Activated B cell treated with CpG ODN at 0.5 μM for 24 hours (primary cell): Measurements from ENCODE around the gene CYSRT1. TPM values are rescaled to one million over a fixed set of nuclear protein-coding genes. Genes with fewer than 3 reads are reported as not detected.

ENCODE experiments used
- ATAC-seq: fragments of 200-7000 bp; cut with Tn5 transposase; one replicate; pipeline ENCODE4 v1.10.0; 2021; ENCODE audit warnings: low read depth, mild to moderate bottlenecking, moderate library complexity
- CTCF ChIA-PET: fragments of 350-600 bp; sonication (Branson Sonifier 250); formaldehyde crosslinking; loops from one replicate; lab custom pipeline; 2021; ENCODE audit warnings: antibody characterized with exemption; lab: Charles Lee
- POLR2A ChIA-PET: fragments of 350-600 bp; sonication (Branson Sonifier 250); formaldehyde crosslinking; loops from one replicate; lab custom pipeline; 2021; ENCODE audit warnings: antibody characterized with exemption; lab: Charles Lee
- DNase-seq: peaks from one replicate; pipeline ENCODE4 v3.0.0; 2022
- H3K27ac Mint-ChIP-seq: one replicate; pipeline ENCODE4 v1.8.0; 2020; ENCODE audit warnings: mixed read lengths
- H3K27me3 Mint-ChIP-seq: one replicate; pipeline ENCODE4 v1.8.0; 2021; ENCODE audit warnings: mixed read lengths
- H3K36me3 Mint-ChIP-seq: one replicate; pipeline ENCODE4 v1.8.0; 2021; ENCODE audit warnings: low read depth, mixed read lengths
- H3K4me1 Mint-ChIP-seq: one replicate; pipeline ENCODE4 v1.8.0; 2021; ENCODE audit warnings: mixed read lengths
- H3K4me3 Mint-ChIP-seq: one replicate; pipeline ENCODE4 v1.8.0; 2020; ENCODE audit warnings: mild to moderate bottlenecking, mixed read lengths
- H3K9me3 Mint-ChIP-seq: one replicate; pipeline ENCODE4 v1.8.0; 2020; ENCODE audit warnings: mixed read lengths
- intact Hi-C: fragments of 100-400 bp; cut with micrococcal nuclease; formaldehyde crosslinking; loops from one replicate; pipeline ENCODE4 v1.15.1; 2024
- total RNA-seq: library from RNA; stranded (reverse); gene quantifications from 2 replicates; pipeline ENCODE4 v1.2.3, GENCODE V29; 2022
- TF ChIP-seq, protein P1 (sequence below): fragments of 200-600 bp; IDR thresholded peaks from one replicate; pipeline ENCODE4 v1.8.0; 2022; ENCODE audit warnings: antibody characterized with exemption, mild to moderate bottlenecking

Gene CYSRT1
- total RNA-seq, 1 donor from 2014 or later: 0.53 TPM

DNA sequence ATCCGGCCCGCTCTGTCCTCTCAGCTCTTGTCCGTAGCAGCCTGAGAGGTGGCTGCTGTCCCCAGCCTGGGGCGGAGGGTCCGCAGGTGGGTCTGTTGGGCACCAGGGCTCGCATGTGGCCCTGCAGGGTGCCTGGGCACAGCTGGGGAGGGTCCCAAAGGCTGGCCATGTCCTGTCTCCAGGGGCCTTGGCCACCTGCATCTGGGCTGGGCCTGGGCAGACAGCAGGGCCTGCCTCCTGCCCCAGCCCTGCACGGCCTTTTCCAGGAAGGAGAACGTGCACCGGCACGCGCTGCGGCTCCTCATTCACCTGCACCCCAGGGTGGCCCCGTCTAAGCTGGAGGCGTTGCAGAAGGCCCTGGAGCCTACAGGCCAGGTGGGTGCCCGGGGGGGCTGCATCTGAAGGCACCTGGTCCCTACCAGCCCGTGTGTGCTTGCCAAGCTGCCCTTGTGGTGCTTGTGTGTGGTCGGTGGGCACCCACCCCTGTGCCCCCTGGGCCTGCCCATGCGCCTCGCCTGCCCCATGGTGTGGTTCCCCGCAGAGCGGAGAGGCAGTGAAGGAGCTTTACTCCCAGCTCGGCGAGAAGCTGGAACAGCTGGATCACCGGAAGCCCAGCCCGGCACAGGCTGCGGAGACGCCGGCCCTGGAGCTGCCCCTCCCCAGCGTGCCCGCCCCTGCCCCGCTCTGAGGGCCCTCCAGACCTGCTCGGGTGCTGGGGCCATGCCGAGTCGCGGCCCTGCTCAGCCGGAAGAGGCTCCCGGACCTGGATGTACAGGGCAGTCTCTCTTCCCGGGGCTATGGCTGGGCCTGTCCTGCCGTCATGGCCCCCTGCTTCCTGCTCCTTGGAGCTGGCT, 47.5 kb downstream of the CYSRT1 start:
- H3K27ac Mint-ChIP-seq: no peak overlapping the region
- intact Hi-C loops: no loop called here
- H3K4me1 Mint-ChIP-seq: peaks cover 65% of the 10 kb centered on the region
- no peaks in the 10 kb centered on the region for H3K9me3 Mint-ChIP-seq
- no peak for ATAC-seq
- H3K4me3 Mint-ChIP-seq: no peak overlapping the region
- peaks cover 27% of the 10 kb centered on the region for H3K36me3 Mint-ChIP-seq
- ChIA-PET POLR2A (interaction anchor here (0.6 to 3.3 kb wide), 3 partner anchors 18 to 121 kb away, joined by 3 to 16 read pairs (median 5); partner anchors contain the start of genes NELFB and TUBB4B), CTCF (no interaction called here)
- no peak for DNase-seq
- no peaks in the 10 kb centered on the region for H3K27me3 Mint-ChIP-seq
- TF ChIP-seq, protein P1, sequence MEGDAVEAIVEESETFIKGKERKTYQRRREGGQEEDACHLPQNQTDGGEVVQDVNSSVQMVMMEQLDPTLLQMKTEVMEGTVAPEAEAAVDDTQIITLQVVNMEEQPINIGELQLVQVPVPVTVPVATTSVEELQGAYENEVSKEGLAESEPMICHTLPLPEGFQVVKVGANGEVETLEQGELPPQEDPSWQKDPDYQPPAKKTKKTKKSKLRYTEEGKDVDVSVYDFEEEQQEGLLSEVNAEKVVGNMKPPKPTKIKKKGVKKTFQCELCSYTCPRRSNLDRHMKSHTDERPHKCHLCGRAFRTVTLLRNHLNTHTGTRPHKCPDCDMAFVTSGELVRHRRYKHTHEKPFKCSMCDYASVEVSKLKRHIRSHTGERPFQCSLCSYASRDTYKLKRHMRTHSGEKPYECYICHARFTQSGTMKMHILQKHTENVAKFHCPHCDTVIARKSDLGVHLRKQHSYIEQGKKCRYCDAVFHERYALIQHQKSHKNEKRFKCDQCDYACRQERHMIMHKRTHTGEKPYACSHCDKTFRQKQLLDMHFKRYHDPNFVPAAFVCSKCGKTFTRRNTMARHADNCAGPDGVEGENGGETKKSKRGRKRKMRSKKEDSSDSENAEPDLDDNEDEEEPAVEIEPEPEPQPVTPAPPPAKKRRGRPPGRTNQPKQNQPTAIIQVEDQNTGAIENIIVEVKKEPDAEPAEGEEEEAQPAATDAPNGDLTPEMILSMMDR: no peak

- TF ChIP-seq, protein P1: no peak
- intact Hi-C loops: no loop called here
- POLR2A ChIA-PET: interaction anchor here (1.5 to 3.3 kb wide), 2 partner anchors 19 to 32 kb away, joined by 5 to 16 read pairs; partner anchors contain the start of genes NELFB and TUBB4B
- no peak for DNase-seq
- H3K27ac Mint-ChIP-seq: no peak overlapping the region
- H3K36me3 Mint-ChIP-seq: peaks cover 22% of the 10 kb centered on the region
- ATAC-seq: no peak
- H3K4me1 Mint-ChIP-seq: peaks cover 62% of the 10 kb centered on the region
- H3K27me3 Mint-ChIP-seq: no peaks in the 10 kb centered on the region
- no peak overlapping the region for H3K4me3 Mint-ChIP-seq
- H3K9me3 Mint-ChIP-seq: no peaks in the 10 kb centered on the region
- CTCF ChIA-PET: no interaction called here
Observed at GRCh38 chr9:137273095-137273490, 48.1 kb downstream of the CYSRT1 start.

DNA sequence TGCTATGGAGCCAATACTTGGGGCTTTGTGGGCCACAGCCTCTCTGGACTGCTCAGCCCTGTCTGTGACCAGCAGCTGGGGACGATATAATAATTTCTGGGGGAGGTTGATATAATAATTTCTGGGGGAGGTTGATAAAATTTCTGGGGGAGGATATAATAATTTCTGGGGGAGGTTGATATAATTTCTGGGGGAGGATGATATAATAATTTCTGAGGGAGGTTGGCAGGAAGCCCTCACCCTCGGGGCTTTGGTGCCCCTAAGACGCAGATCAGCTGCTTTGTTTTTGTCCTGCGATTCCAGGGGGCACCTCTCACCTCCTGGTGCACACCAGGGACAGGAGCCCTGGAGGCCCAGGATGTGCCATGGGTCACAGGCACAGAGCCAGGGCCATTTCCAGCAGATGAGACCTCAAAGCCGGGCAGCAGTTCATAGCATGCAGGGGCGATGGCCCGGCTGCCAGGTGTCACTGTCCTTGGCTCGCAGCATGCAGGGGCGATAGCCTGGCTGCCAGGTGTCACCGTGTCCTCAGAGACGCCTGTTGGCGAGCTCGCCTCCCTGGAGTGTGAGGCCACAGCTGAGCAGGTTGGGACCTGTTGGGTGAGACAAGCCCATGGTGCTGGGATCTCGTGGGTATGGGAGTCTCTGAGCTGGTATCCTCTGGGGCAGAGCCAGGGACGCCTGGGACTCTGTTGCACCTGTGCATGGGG, 48.8 kb downstream of the CYSRT1 start:
- H3K27me3 Mint-ChIP-seq: no peaks in the 10 kb centered on the region
- peak overlapping the region; percentile 24 for H3K27ac Mint-ChIP-seq
- no peak for ATAC-seq

DNA sequence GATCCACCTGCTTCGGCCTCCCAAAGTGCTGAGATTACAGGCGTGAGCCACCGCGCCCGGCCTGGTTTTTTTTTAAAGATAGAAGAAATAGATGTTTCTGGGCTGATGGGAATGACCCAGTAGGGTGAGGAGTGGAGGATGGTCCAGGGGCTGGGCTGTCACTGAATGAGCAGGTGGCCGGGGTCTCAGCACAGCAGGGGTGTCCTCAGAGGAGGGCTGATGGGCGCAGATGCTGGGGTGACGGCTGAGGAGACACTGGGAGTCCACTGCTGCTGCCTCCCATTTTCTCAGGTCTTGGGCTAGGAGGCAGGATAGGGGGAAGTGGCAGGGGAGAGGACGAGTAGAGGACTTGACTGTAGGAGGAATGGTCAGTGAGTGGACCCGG, 50.2 kb downstream of the CYSRT1 start:
- POLR2A ChIA-PET: interaction anchor here (0.5 to 3.3 kb wide), 3 partner anchors 21 to 74 kb away, joined by 3 to 16 read pairs (median 4); partner anchors contain the start of gene TUBB4B
- peaks cover 45% of the 10 kb centered on the region for H3K4me1 Mint-ChIP-seq
- H3K27me3 Mint-ChIP-seq: no peaks in the 10 kb centered on the region
- TF ChIP-seq, protein P1: no peak
- DNase-seq (no peak), ATAC-seq (no peak)
- CTCF ChIA-PET: no interaction called here
- H3K27ac Mint-ChIP-seq: peak overlapping the region; percentile 75
- H3K4me3 Mint-ChIP-seq: peak overlapping the region; percentile 11
- no peaks in the 10 kb centered on the region for H3K9me3 Mint-ChIP-seq
- peaks cover 7% of the 10 kb centered on the region for H3K36me3 Mint-ChIP-seq
- intact Hi-C loops: loop anchor here (5.0 kb wide), 1 partner anchor 148 kb away; no protein-coding TSS in a partner anchor

More for the DNA sequence above, 48.8 kb downstream of the CYSRT1 start:
- intact Hi-C loops: no loop called here
- POLR2A ChIA-PET: interaction anchor here (1.1 to 3.3 kb wide), 3 partner anchors 19 to 32 kb away, joined by 4 to 16 read pairs (median 5); partner anchors contain the start of genes NELFB and TUBB4B
- peaks cover 55% of the 10 kb centered on the region for H3K4me1 Mint-ChIP-seq
- CTCF ChIA-PET: interaction anchor here (1.4 kb wide), 1 partner anchor 11 kb away, joined by 3 read pairs; no protein-coding TSS in a partner anchor
- no peaks in the 10 kb centered on the region for H3K9me3 Mint-ChIP-seq
- TF ChIP-seq, protein P1: no peak
- DNase-seq: no peak
- peaks cover 17% of the 10 kb centered on the region for H3K36me3 Mint-ChIP-seq
- no peak overlapping the region for H3K4me3 Mint-ChIP-seq

Other genes with a start within 250 kb of the CYSRT1 start
- not detected in 2 replicates for gene PTGDS, start 247.7 kb upstream of the CYSRT1 start, total RNA-seq
- gene LCNL1, start 242.2 kb upstream of the CYSRT1 start, total RNA-seq: not detected in 2 replicates
- gene PAXX, start 232.8 kb upstream of the CYSRT1 start, total RNA-seq: 43.4 and 47.8 TPM in 2 replicates
- gene CLIC3, start 228.6 kb upstream of the CYSRT1 start, total RNA-seq: not detected in 2 replicates
- 4.5 and 7.5 TPM in 2 replicates for gene ABCA2, start 196.9 kb upstream of the CYSRT1 start, total RNA-seq
- gene FUT7, start 193.1 kb upstream of the CYSRT1 start, total RNA-seq: 3.9 and 5.0 TPM in 2 replicates
- gene NPDC1, start 179.0 kb upstream of the CYSRT1 start, total RNA-seq: 0.18 TPM in 1 of 2 replicates, not detected in the other
- gene ENTPD2, start 171.1 kb upstream of the CYSRT1 start, total RNA-seq: not detected in 2 replicates
- 0.80 and 0.81 TPM in 2 replicates for gene SAPCD2, start 154.6 kb upstream of the CYSRT1 start, total RNA-seq
- 13.4 and 17.2 TPM in 2 replicates for gene UAP1L1, start 147.7 kb upstream of the CYSRT1 start, total RNA-seq
- 33.6 and 37.7 TPM in 2 replicates for gene MAN1B1, start 138.2 kb upstream of the CYSRT1 start, total RNA-seq
- 254 and 259 TPM in 2 replicates for gene DPP7, start 110.4 kb upstream of the CYSRT1 start, total RNA-seq
- gene GRIN1, start 86.0 kb upstream of the CYSRT1 start, total RNA-seq: 0.22 TPM in 1 of 2 replicates, not detected in the other
- gene LRRC26, start 55.1 kb upstream of the CYSRT1 start, total RNA-seq: 0.31 TPM in 1 of 2 replicates, not detected in the other
- gene TMEM210, start 53.1 kb upstream of the CYSRT1 start, total RNA-seq: not detected in 2 replicates
- gene ANAPC2, start 36.6 kb upstream of the CYSRT1 start, total RNA-seq: 75.7 and 93.9 TPM in 2 replicates
- 71.9 and 76.8 TPM in 2 replicates for gene SSNA1, start 36.5 kb upstream of the CYSRT1 start, total RNA-seq
- gene TPRN, start 24.4 kb upstream of the CYSRT1 start, total RNA-seq: 9.3 and 11.4 TPM in 2 replicates
- gene TMEM203, start 19.5 kb upstream of the CYSRT1 start, total RNA-seq: 32.7 and 34.1 TPM in 2 replicates
- 27.5 and 38.7 TPM in 2 replicates for gene NDOR1, start 19.5 kb upstream of the CYSRT1 start, total RNA-seq
- 1.1 and 1.9 TPM in 2 replicates for gene RNF208, start 2.9 kb upstream of the CYSRT1 start, total RNA-seq
- gene RNF224, start 2.3 kb downstream of the CYSRT1 start, total RNA-seq: not detected in 2 replicates
- gene SLC34A3, start 5.7 kb downstream of the CYSRT1 start, total RNA-seq: not detected in 2 replicates
- 182 and 197 TPM in 2 replicates for gene TUBB4B, start 16.1 kb downstream of the CYSRT1 start, total RNA-seq
- gene STPG3, start 26.1 kb downstream of the CYSRT1 start, total RNA-seq: 0.37 TPM in 1 of 2 replicates, not detected in the other
- gene NELFB, start 30.2 kb downstream of the CYSRT1 start, total RNA-seq: 56.1 and 58.2 TPM in 2 replicates
- gene TOR4A, start 52.6 kb downstream of the CYSRT1 start, total RNA-seq: 7.9 and 9.1 TPM in 2 replicates
- 1.9 and 3.0 TPM in 2 replicates for gene NRARP, start 77.1 kb downstream of the CYSRT1 start, total RNA-seq
- 8.4 and 12.8 TPM in 2 replicates for gene EXD3, start 198.0 kb downstream of the CYSRT1 start, total RNA-seq
- gene NOXA1, start 198.2 kb downstream of the CYSRT1 start, total RNA-seq: 2.6 and 3.9 TPM in 2 replicates
- gene ENTPD8, start 216.2 kb downstream of the CYSRT1 start, total RNA-seq: not detected in 2 replicates
- gene NSMF, start 234.2 kb downstream of the CYSRT1 start, total RNA-seq: 22.5 and 24.7 TPM in 2 replicates